ENCODE results near the gene TEKT4.

- TF ChIP-seq CTCF (IDR thresholded peaks at IDR 0.05; ENCODE audit: low read depth, low read length) = no peak
- no peak for TF ChIP-seq MYC (IDR thresholded peaks at IDR 0.05; ENCODE audit: low read depth, low read length)
- TF ChIP-seq MAX (IDR thresholded peaks at IDR 0.05; ENCODE audit: low read depth, low read length) = no peak
- TF ChIP-seq POLR2A (IDR thresholded peaks at IDR 0.05; ENCODE audit: extremely low read depth, insufficient read length) = no peak
Observed at GRCh38 chr2:94923196-94923595, 52.0 kb downstream of the TEKT4 start.
